Nephron progenitor cell (in vitro differentiated cells): ENCODE measurements around the gene DDTL.
"Not testable (repeated sequence)": the region's sequence is repeated elsewhere in the genome, so short reads cannot be mapped to it uniquely, and the experiment has no call there.

Experiments
- DNase-seq: peaks from one replicate; pipeline ENCODE4 v3.0.0; 2021
- H3K27ac Mint-ChIP-seq: 2 replicates; pipeline ENCODE4 v1.8.0; 2021; ENCODE audit warnings: mild to moderate bottlenecking, moderate library complexity, mixed read lengths
- H3K27me3 Mint-ChIP-seq: 2 replicates; pipeline ENCODE4 v1.8.0; 2021; ENCODE audit warnings: mild to moderate bottlenecking, low read depth, mixed read lengths; ENCODE audit not compliant: poor library complexity
- H3K36me3 Mint-ChIP-seq: 2 replicates; pipeline ENCODE4 v1.8.0; 2021; ENCODE audit warnings: low read depth, mixed read lengths
- H3K4me1 Mint-ChIP-seq: 2 replicates; pipeline ENCODE4 v1.8.0; 2021; ENCODE audit warnings: mixed read lengths
- H3K4me3 Mint-ChIP-seq: 2 replicates; pipeline ENCODE4 v1.8.0; 2021; ENCODE audit warnings: mild to moderate bottlenecking, moderate library complexity, mixed read lengths
- H3K9me3 Mint-ChIP-seq: 2 replicates; pipeline ENCODE4 v1.8.0; 2021; ENCODE audit warnings: mild to moderate bottlenecking, moderate library complexity, mixed read lengths
- CTCF ChIP-seq: fragments of 200-600 bp; sonication (generic); IDR thresholded peaks from 2 replicates; pipeline ENCODE4 v1.5.0; 2021; ENCODE audit warnings: antibody characterized with exemption

Gene DDTL

GRCh38 chr22:23966568-23966967, at the start of gene DDTL:
Gene DDTL (plus strand): TSS chr22:23966888. CDS start chr22:23966915, 27 bp downstream.
- not testable (repeated sequence) for H3K9me3 Mint-ChIP-seq, H3K4me1 Mint-ChIP-seq, H3K4me3 Mint-ChIP-seq, H3K27me3 Mint-ChIP-seq, H3K27ac Mint-ChIP-seq, DNase-seq
- H3K36me3 Mint-ChIP-seq, result peaks cover 25% of the 10 kb centered on the region

GRCh38 chr22:23920267-23920611, 46.4 kb upstream of the DDTL start:
- not testable (repeated sequence) for H3K9me3 Mint-ChIP-seq, H3K4me1 Mint-ChIP-seq, DNase-seq, H3K27ac Mint-ChIP-seq, H3K27me3 Mint-ChIP-seq, H3K4me3 Mint-ChIP-seq
- peaks cover 69% of the 10 kb centered on the region for H3K36me3 Mint-ChIP-seq

GRCh38 chr22:23921586-23922201, 45.0 kb upstream of the DDTL start:
- not testable (repeated sequence) for H3K4me1 Mint-ChIP-seq, H3K27ac Mint-ChIP-seq, H3K27me3 Mint-ChIP-seq, DNase-seq, H3K4me3 Mint-ChIP-seq
- Mint-ChIP-seq H3K9me3 (peaks cover 17% of the 10 kb centered on the region), H3K36me3 (peaks cover 83% of the 10 kb centered on the region)

- peaks cover 88% of the 10 kb centered on the region for H3K36me3 Mint-ChIP-seq
- H3K4me1 Mint-ChIP-seq, result no peaks in the 10 kb centered on the region
- H3K27me3 Mint-ChIP-seq, result peaks cover 4% of the 10 kb centered on the region
- no peak overlapping the region for H3K4me3 Mint-ChIP-seq
- H3K9me3 Mint-ChIP-seq, result peaks cover 21% of the 10 kb centered on the region
- H3K27ac Mint-ChIP-seq, result no peak overlapping the region
- DNase-seq, result no peak
- TF ChIP-seq CTCF, result no peak
Measured at GRCh38 chr22:23922921-23923320, 43.8 kb upstream of the DDTL start.

GRCh38 chr22:23925020-23925606, 41.6 kb upstream of the DDTL start:
- H3K4me1 Mint-ChIP-seq, result no peaks in the 10 kb centered on the region
- no peak overlapping the region for H3K27ac Mint-ChIP-seq
- TF ChIP-seq CTCF, result no peak
- H3K4me3 Mint-ChIP-seq, result no peak overlapping the region
- H3K9me3 Mint-ChIP-seq, result peaks cover 21% of the 10 kb centered on the region
- no peak for DNase-seq
- peaks cover 94% of the 10 kb centered on the region for H3K36me3 Mint-ChIP-seq
- H3K27me3 Mint-ChIP-seq, result peaks cover 4% of the 10 kb centered on the region

- Mint-ChIP-seq H3K27me3 (peaks cover 4% of the 10 kb centered on the region), H3K9me3 (peaks cover 28% of the 10 kb centered on the region), H3K4me3 (no peak overlapping the region), H3K4me1 (no peaks in the 10 kb centered on the region), H3K27ac (no peak overlapping the region), H3K36me3 (peaks cover 95% of the 10 kb centered on the region)
- TF ChIP-seq CTCF, result no peak
- no peak for DNase-seq
Measured at GRCh38 chr22:23926561-23926960, 40.1 kb upstream of the DDTL start.

- no peak for DNase-seq
- H3K9me3 Mint-ChIP-seq, result no peaks in the 10 kb centered on the region
- no peaks in the 10 kb centered on the region for H3K4me1 Mint-ChIP-seq
Measured at GRCh38 chr22:23938328-23939016, 28.2 kb upstream of the DDTL start.

More at GRCh38 chr22:23938328-23939016, 28.2 kb upstream of the DDTL start:
- no peak for TF ChIP-seq CTCF
- Mint-ChIP-seq H3K27ac (no peak overlapping the region), H3K36me3 (no peaks in the 10 kb centered on the region), H3K4me3 (no peak overlapping the region), H3K27me3 (peaks cover 4% of the 10 kb centered on the region)
